GM18507 (cell line): ENCODE data around the gene TTC39A.

Experiments used
- DNase-seq: peaks from one replicate; pipeline ENCODE4 v3.0.0; 2011; ENCODE audit warnings: low read depth; ENCODE audit not compliant: insufficient read length; ENCODE audit errors: extremely low spot score
- FAIRE-seq: peaks from 2 replicates; lab custom pipeline; 2011; peaks lifted over from hg19 to GRCh38; lab: Jason Lieb, UNC

TTC39A gene

GRCh38 chr1:51242546-51242945, 87.8 kb downstream of the TTC39A start:
- DNase-seq (no peak), FAIRE-seq (no peak)

DNA sequence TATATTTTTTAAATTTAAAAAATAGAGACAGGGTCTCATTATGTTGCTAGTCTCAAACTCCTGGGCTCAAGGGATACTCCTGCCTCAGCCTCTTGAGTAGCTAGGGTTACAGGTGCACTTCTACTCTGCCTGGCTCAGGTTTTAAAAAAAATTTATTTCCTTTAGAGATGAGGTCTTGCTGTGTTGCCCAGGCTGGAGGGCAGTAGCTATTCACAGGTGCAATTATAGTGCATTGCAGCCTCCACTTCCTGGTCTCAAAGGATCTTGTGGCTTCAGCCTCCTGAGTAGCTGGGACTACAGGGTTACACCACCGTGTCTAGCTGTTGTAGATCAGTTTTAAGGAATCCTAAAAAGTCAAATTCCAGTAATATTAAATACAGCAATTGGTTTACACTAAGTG, 89.2 kb downstream of the TTC39A start:
- DNase-seq (no peak), FAIRE-seq (no peak)

- FAIRE-seq (no peak), DNase-seq (no peak)
Observed at GRCh38 chr1:51240084-51240483, 90.3 kb downstream of the TTC39A start.

DNA sequence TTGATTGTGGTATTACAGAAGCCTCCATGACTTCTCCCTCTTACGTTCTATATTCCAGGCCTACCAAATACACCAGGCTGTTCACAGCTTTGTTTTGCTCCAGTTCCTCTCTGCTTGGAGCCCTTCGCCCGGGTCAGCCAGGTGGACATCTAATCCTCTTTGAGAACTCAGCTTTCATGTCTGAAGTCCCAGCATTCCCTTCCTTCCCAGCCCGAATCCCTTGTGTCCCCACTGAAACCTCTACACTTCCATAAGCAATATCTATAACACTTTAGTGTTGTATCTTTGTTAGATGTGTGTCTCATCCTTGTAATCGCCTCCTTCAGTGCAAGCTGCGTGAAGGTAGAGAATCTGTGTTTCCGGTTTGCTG, 92.3 kb downstream of the TTC39A start:
- FAIRE-seq, result no peak
- no peak for DNase-seq

- DNase-seq, result no peak
- FAIRE-seq, result no peak
Observed at GRCh38 chr1:51237351-51238033, 92.9 kb downstream of the TTC39A start.
